ENCODE results near the gene KRT74. TPM values are rescaled to one million over a fixed set of nuclear protein-coding genes. Genes with fewer than 3 reads are reported as not detected.

Gene KRT74
- total RNA-seq, 5 donors from 2014 or later (not counting 1 experiment from before 2014, with no cell fraction given), result 0.20 to 0.79 (median 0.45) TPM; not detected in 1

- Histone ChIP-seq H3K9me3 (no peaks in the 10 kb centered on the region), H3K27ac (ENCODE audit: low read length) (no peak overlapping the region), H3K4me1 (ENCODE audit: control insufficient read depth in 1 of 2, extremely low read depth in 1 of 2, insufficient read depth in 2 of 2, low read length in 2 of 2) (peaks cover 0 to 15% of the 10 kb centered on the region in 2 experiments), H3K36me3 (ENCODE audit: control insufficient read depth in 2 of 2, extremely low read depth in 1 of 2, insufficient read depth in 1 of 2, low read length in 1 of 2) (no peaks in the 10 kb centered on the region), H3K27me3 (replicated peaks in 1 of 2; ENCODE audit: control insufficient read depth in 2 of 2, extremely low read depth in 1 of 2, insufficient read depth in 2 of 2, low read length in 1 of 2) (peaks cover 0 to 14% of the 10 kb centered on the region in 2 experiments), H3K4me3 (ENCODE audit: control insufficient read depth in 1 of 2, extremely low read depth in 1 of 2, low read length in 1 of 2) (no peak overlapping the region)
- H3K27ac Mint-ChIP-seq, result no peak overlapping the region
- no peaks in the 10 kb centered on the region for H3K36me3 Mint-ChIP-seq
- no peaks in the 10 kb centered on the region for H3K9me3 Mint-ChIP-seq
- ChIA-PET CTCF (no interaction called here), POLR2A (no interaction called here)
- H3K27me3 Mint-ChIP-seq, result no peaks in the 10 kb centered on the region
- WGBS (ENCODE audit: insufficient coverage), result no CpG with 5 or more reads among the region's 2 CpGs
- DNase-seq (no peak), ATAC-seq (replicated peaks in 1 of 4) (no peak)
- peaks cover 0 to 8% (median 0%) of the 10 kb centered on the region in 3 donors for H3K4me1 Mint-ChIP-seq
- no peak overlapping the region for H3K4me3 Mint-ChIP-seq
Observed at GRCh38 chr12:52530905-52531304, 42.7 kb downstream of the KRT74 start.

- Histone ChIP-seq H3K4me1 (ENCODE audit: control insufficient read depth in 1 of 2, extremely low read depth in 1 of 2, insufficient read depth in 2 of 2, low read length in 2 of 2) (peaks cover 0 to 20% of the 10 kb centered on the region in 2 experiments), H3K36me3 (ENCODE audit: control insufficient read depth in 2 of 2, extremely low read depth in 1 of 2, insufficient read depth in 1 of 2, low read length in 1 of 2) (no peaks in the 10 kb centered on the region), H3K27me3 (replicated peaks in 1 of 2; ENCODE audit: control insufficient read depth in 2 of 2, extremely low read depth in 1 of 2, insufficient read depth in 2 of 2, low read length in 1 of 2) (peaks cover 0 to 14% of the 10 kb centered on the region in 2 experiments), H3K9me3 (no peaks in the 10 kb centered on the region), H3K4me3 (ENCODE audit: control insufficient read depth in 1 of 2, extremely low read depth in 1 of 2, low read length in 1 of 2) (no peak overlapping the region), H3K27ac (ENCODE audit: low read length) (no peak overlapping the region)
- ATAC-seq (replicated peaks in 1 of 4) (no peak), DNase-seq (no peak)
- no peaks in the 10 kb centered on the region for H3K36me3 Mint-ChIP-seq
- no peak overlapping the region for H3K4me3 Mint-ChIP-seq
- ChIA-PET POLR2A (no interaction called here), CTCF (no interaction called here)
- H3K27ac Mint-ChIP-seq, result no peak overlapping the region
- H3K9me3 Mint-ChIP-seq, result no peaks in the 10 kb centered on the region
- 50% methylated on average over 1 of the region's 2 CpGs for WGBS (ENCODE audit: insufficient coverage)
- H3K4me1 Mint-ChIP-seq, result peaks cover 0 to 8% (median 0%) of the 10 kb centered on the region in 3 donors
- H3K27me3 Mint-ChIP-seq, result no peaks in the 10 kb centered on the region
Observed at GRCh38 chr12:52530366-52530765, 43.3 kb downstream of the KRT74 start.

- Mint-ChIP-seq H3K4me3 (no peak overlapping the region), H3K27ac (no peak overlapping the region), H3K27me3 (no peaks in the 10 kb centered on the region), H3K36me3 (no peaks in the 10 kb centered on the region), H3K4me1 (peaks cover 0 to 8% (median 0%) of the 10 kb centered on the region in 3 donors), H3K9me3 (no peaks in the 10 kb centered on the region)
- peaks cover 0 to 14% of the 10 kb centered on the region in 2 experiments for H3K27me3 ChIP-seq (replicated peaks in 1 of 2; ENCODE audit: control insufficient read depth in 2 of 2, extremely low read depth in 1 of 2, insufficient read depth in 2 of 2, low read length in 1 of 2)
- no peak for ATAC-seq (replicated peaks in 1 of 4)
- no peak overlapping the region for H3K4me3 ChIP-seq (ENCODE audit: control insufficient read depth in 1 of 2, extremely low read depth in 1 of 2, low read length in 1 of 2)
- DNase-seq, result no peak
- WGBS (ENCODE audit: insufficient coverage), result 74% methylated on average over 3 of the region's 9 CpGs
- ChIA-PET CTCF (no interaction called here), POLR2A (no interaction called here)
- no peaks in the 10 kb centered on the region for H3K9me3 ChIP-seq
- H3K4me1 ChIP-seq (ENCODE audit: control insufficient read depth in 1 of 2, extremely low read depth in 1 of 2, insufficient read depth in 2 of 2, low read length in 2 of 2), result peaks cover 0 to 20% of the 10 kb centered on the region in 2 experiments
- no peak overlapping the region for H3K27ac ChIP-seq (ENCODE audit: low read length)
- H3K36me3 ChIP-seq (ENCODE audit: control insufficient read depth in 2 of 2, extremely low read depth in 1 of 2, insufficient read depth in 1 of 2, low read length in 1 of 2), result no peaks in the 10 kb centered on the region
Observed at GRCh38 chr12:52529846-52530245, 43.8 kb downstream of the KRT74 start.

DNA sequence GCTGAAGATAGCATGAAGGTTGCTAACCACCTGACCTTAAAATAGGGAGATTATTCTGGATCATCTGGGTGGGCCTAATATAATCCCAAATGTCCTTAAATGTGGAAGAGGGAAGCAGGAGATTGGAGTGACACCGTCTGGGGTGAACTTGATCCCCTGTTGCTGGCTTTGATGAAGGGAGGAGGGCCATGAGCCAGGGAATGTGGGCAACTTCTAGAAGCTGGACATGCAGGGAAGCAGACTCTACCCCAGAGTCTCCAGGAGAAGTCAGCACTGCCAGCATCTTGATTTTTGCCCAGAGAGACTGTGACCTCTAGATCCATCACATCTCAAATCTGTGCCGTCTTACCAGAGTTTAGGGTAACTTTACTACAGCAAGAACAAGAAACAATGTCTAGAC, 44.2 kb downstream of the KRT74 start:
- Mint-ChIP-seq H3K4me1 (peaks cover 0 to 8% (median 0%) of the 10 kb centered on the region in 3 donors), H3K27me3 (no peaks in the 10 kb centered on the region), H3K27ac (no peak overlapping the region), H3K4me3 (no peak overlapping the region), H3K36me3 (no peaks in the 10 kb centered on the region), H3K9me3 (no peaks in the 10 kb centered on the region)
- H3K9me3 ChIP-seq, result no peaks in the 10 kb centered on the region
- ATAC-seq (replicated peaks in 1 of 4) (no peak), DNase-seq (no peak)
- H3K27me3 ChIP-seq (replicated peaks in 1 of 2; ENCODE audit: control insufficient read depth in 2 of 2, extremely low read depth in 1 of 2, insufficient read depth in 2 of 2, low read length in 1 of 2), result peaks cover 0 to 14% of the 10 kb centered on the region in 2 experiments
- POLR2A ChIA-PET, result no interaction called here
- H3K4me1 ChIP-seq (ENCODE audit: control insufficient read depth in 1 of 2, extremely low read depth in 1 of 2, insufficient read depth in 2 of 2, low read length in 2 of 2), result peaks cover 0 to 20% of the 10 kb centered on the region in 2 experiments
- WGBS (ENCODE audit: insufficient coverage), result 100% methylated on average over 2 of the region's 2 CpGs
- H3K27ac ChIP-seq (ENCODE audit: low read length), result no peak overlapping the region
- no peaks in the 10 kb centered on the region for H3K36me3 ChIP-seq (ENCODE audit: control insufficient read depth in 2 of 2, extremely low read depth in 1 of 2, insufficient read depth in 1 of 2, low read length in 1 of 2)
- no peak overlapping the region for H3K4me3 ChIP-seq (ENCODE audit: control insufficient read depth in 1 of 2, extremely low read depth in 1 of 2, low read length in 1 of 2)
- CTCF ChIA-PET, result no interaction called here

DNA sequence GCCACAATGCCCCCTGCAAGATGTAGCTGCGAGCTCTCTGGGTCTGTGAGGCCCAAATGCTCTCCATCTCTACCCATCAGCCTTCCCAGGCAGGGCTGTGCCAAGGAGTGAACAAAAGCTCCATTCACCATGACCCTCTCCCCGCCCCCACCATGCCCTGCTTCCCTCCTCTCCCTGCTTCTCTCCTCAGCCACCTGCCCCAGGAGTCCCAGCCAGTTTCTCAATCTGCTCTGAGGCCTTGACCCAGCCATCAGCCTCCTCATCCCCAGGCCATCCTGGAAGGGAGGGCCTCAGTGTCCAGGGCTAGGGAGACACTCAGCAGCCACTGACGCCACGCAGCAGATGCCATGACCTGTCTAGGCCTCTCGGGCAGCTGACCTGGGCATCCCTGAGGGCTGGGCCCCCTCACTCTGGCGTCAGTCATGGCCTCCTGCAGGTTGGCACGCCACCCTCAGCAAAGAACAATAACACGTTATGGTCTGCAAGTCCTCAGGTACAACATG, 45.0 kb downstream of the KRT74 start:
- no peaks in the 10 kb centered on the region for H3K36me3 Mint-ChIP-seq
- CTCF ChIA-PET, result no interaction called here
- Histone ChIP-seq H3K4me1 (ENCODE audit: control insufficient read depth in 1 of 2, extremely low read depth in 1 of 2, insufficient read depth in 2 of 2, low read length in 2 of 2) (peaks cover 0 to 20% of the 10 kb centered on the region in 2 experiments), H3K27ac (ENCODE audit: low read length) (no peak overlapping the region), H3K9me3 (no peaks in the 10 kb centered on the region), H3K27me3 (replicated peaks in 1 of 2; ENCODE audit: control insufficient read depth in 2 of 2, extremely low read depth in 1 of 2, insufficient read depth in 2 of 2, low read length in 1 of 2) (peaks cover 0 to 14% of the 10 kb centered on the region in 2 experiments), H3K36me3 (ENCODE audit: control insufficient read depth in 2 of 2, extremely low read depth in 1 of 2, insufficient read depth in 1 of 2, low read length in 1 of 2) (no peaks in the 10 kb centered on the region), H3K4me3 (ENCODE audit: control insufficient read depth in 1 of 2, extremely low read depth in 1 of 2, low read length in 1 of 2) (no peak overlapping the region)
- no peak for ATAC-seq (replicated peaks in 1 of 4)
- DNase-seq, result no peak
- H3K4me1 Mint-ChIP-seq, result peaks cover 0 to 8% (median 0%) of the 10 kb centered on the region in 3 donors
- H3K27ac Mint-ChIP-seq, result no peak overlapping the region
- POLR2A ChIA-PET, result no interaction called here
- no peak overlapping the region for H3K4me3 Mint-ChIP-seq
- H3K27me3 Mint-ChIP-seq, result no peaks in the 10 kb centered on the region
- 80% methylated on average over 8 of the region's 8 CpGs for WGBS (ENCODE audit: insufficient coverage)
- H3K9me3 Mint-ChIP-seq, result no peaks in the 10 kb centered on the region

- no peak overlapping the region for H3K4me3 Mint-ChIP-seq
- no peak for ATAC-seq (replicated peaks in 1 of 4)
- ChIA-PET CTCF (no interaction called here), POLR2A (no interaction called here)
- no peaks in the 10 kb centered on the region for H3K9me3 Mint-ChIP-seq
- peaks cover under 1 to 1% of the 10 kb centered on the region in 2 donors for H3K27me3 Mint-ChIP-seq
- no peak overlapping the region for H3K27ac ChIP-seq (ENCODE audit: low read length)
- peaks cover 0 to 8% (median 0%) of the 10 kb centered on the region in 3 donors for H3K4me1 Mint-ChIP-seq
- 75% methylated on average over 2 of the region's 4 CpGs for WGBS (ENCODE audit: insufficient coverage)
- H3K9me3 ChIP-seq, result no peaks in the 10 kb centered on the region
- H3K4me3 ChIP-seq (ENCODE audit: control insufficient read depth in 1 of 2, extremely low read depth in 1 of 2, low read length in 1 of 2), result no peak overlapping the region
- H3K36me3 Mint-ChIP-seq, result no peaks in the 10 kb centered on the region
- H3K36me3 ChIP-seq (ENCODE audit: control insufficient read depth in 2 of 2, extremely low read depth in 1 of 2, insufficient read depth in 1 of 2, low read length in 1 of 2), result no peaks in the 10 kb centered on the region
- H3K27ac Mint-ChIP-seq, result no peak overlapping the region
- H3K27me3 ChIP-seq (replicated peaks in 1 of 2; ENCODE audit: control insufficient read depth in 2 of 2, extremely low read depth in 1 of 2, insufficient read depth in 2 of 2, low read length in 1 of 2), result peaks cover 0 to 20% of the 10 kb centered on the region in 2 experiments
- peaks cover 0 to 20% of the 10 kb centered on the region in 2 experiments for H3K4me1 ChIP-seq (ENCODE audit: control insufficient read depth in 1 of 2, extremely low read depth in 1 of 2, insufficient read depth in 2 of 2, low read length in 2 of 2)
- DNase-seq, result peak in 1 of 35 experiments; percentile 7
Observed at GRCh38 chr12:52527121-52527800, 46.4 kb downstream of the KRT74 start.

Measured in T-cell (primary cell).